ENCODE results near the gene NLRX1.
A peak's percentile ranks its signal among the peaks of the same experiment; 100 is the strongest.
"Not testable (repeated sequence)": the region's sequence is repeated elsewhere in the genome, so short reads cannot be mapped to it uniquely, and the experiment has no call there.

The NLRX1 gene

GRCh38 chr11:119201236-119201635 is 32.7 kb downstream of the NLRX1 start:
- H3K9me3 Mint-ChIP-seq; H3K27ac Mint-ChIP-seq; H3K36me3 Mint-ChIP-seq; H3K4me3 Mint-ChIP-seq; ATAC-seq (replicated peaks); H3K27me3 Mint-ChIP-seq; DNase-seq: not testable (repeated sequence)
- H3K4me1 Mint-ChIP-seq, result peaks cover 11 to 22% of the 10 kb centered on the region in 2 donors

- Mint-ChIP-seq H3K36me3 (peaks cover 0 to 4% of the 10 kb centered on the region in 2 donors), H3K27me3 (no peaks in the 10 kb centered on the region), H3K27ac (no peak overlapping the region), H3K9me3 (no peaks in the 10 kb centered on the region), H3K4me1 (peaks cover 10 to 20% of the 10 kb centered on the region in 2 donors), H3K4me3 (no peak overlapping the region)
- ATAC-seq (replicated peaks) (no peak), DNase-seq (no peak)
Measured at GRCh38 chr11:119202554-119202953, 34.0 kb downstream of the NLRX1 start.

GRCh38 chr11:119204066-119204465 is 35.5 kb downstream of the NLRX1 start:
- ATAC-seq (replicated peaks), result no peak
- no peak for DNase-seq
- Mint-ChIP-seq H3K27ac (no peak overlapping the region), H3K4me3 (no peak overlapping the region), H3K27me3 (no peaks in the 10 kb centered on the region), H3K36me3 (peaks cover 0 to 4% of the 10 kb centered on the region in 2 donors), H3K9me3 (no peaks in the 10 kb centered on the region), H3K4me1 (peaks cover 13 to 24% of the 10 kb centered on the region in 2 donors)

- no peak for ATAC-seq (replicated peaks)
Measured at GRCh38 chr11:119205080-119205479, 36.6 kb downstream of the NLRX1 start.

GRCh38 chr11:119205574-119206510 is 37.3 kb downstream of the NLRX1 start, which contains the start of gene CBL:
Gene CBL (plus strand): TSS chr11:119206339. CDS start chr11:119206418, 79 bp downstream.
- Mint-ChIP-seq H3K9me3 (no peaks in the 10 kb centered on the region), H3K36me3 (peaks cover 0 to 4% of the 10 kb centered on the region in 2 donors), H3K4me1 (peaks cover 14 to 24% of the 10 kb centered on the region in 2 donors), H3K27me3 (no peaks in the 10 kb centered on the region), H3K27ac (peak within 1 kb of the TSS; percentile 93), H3K4me3 (peak within 1 kb of the TSS; percentile 96 to 99)
- ATAC-seq (replicated peaks), result peak; percentile 87 to 90
- DNase-seq, result peak; percentile 85

More at GRCh38 chr11:119205080-119205479, 36.6 kb downstream of the NLRX1 start:
- peak overlapping the region; percentile 96 to 99 for H3K4me3 Mint-ChIP-seq
- H3K27me3 Mint-ChIP-seq, result no peaks in the 10 kb centered on the region
- H3K27ac Mint-ChIP-seq, result peak overlapping the region; percentile 21
- DNase-seq, result no peak
- peaks cover 14 to 24% of the 10 kb centered on the region in 2 donors for H3K4me1 Mint-ChIP-seq
- H3K9me3 Mint-ChIP-seq, result no peaks in the 10 kb centered on the region
- peaks cover 0 to 4% of the 10 kb centered on the region in 2 donors for H3K36me3 Mint-ChIP-seq

GRCh38 chr11:119206511-119207414 is 38.2 kb downstream of the NLRX1 start:
- H3K9me3 Mint-ChIP-seq, result no peaks in the 10 kb centered on the region
- ATAC-seq (replicated peaks) (peak; percentile 32 to 40), DNase-seq (peak; percentile 9)
- H3K4me1 Mint-ChIP-seq, result peaks cover 14 to 24% of the 10 kb centered on the region in 2 donors
- peaks cover 0 to 4% of the 10 kb centered on the region in 2 donors for H3K36me3 Mint-ChIP-seq
- H3K4me3 Mint-ChIP-seq, result peak overlapping the region; percentile 96 to 99
- peak overlapping the region; percentile 90 for H3K27ac Mint-ChIP-seq
- no peaks in the 10 kb centered on the region for H3K27me3 Mint-ChIP-seq

- Mint-ChIP-seq H3K4me3 (peak overlapping the region; percentile 96 to 99), H3K4me1 (peaks cover 14 to 24% of the 10 kb centered on the region in 2 donors), H3K36me3 (peaks cover 0 to 4% of the 10 kb centered on the region in 2 donors), H3K27me3 (no peaks in the 10 kb centered on the region), H3K9me3 (no peaks in the 10 kb centered on the region), H3K27ac (peak overlapping the region; percentile 70)
- no peak for DNase-seq
- no peak for ATAC-seq (replicated peaks)
Measured at GRCh38 chr11:119207415-119207960, 39.0 kb downstream of the NLRX1 start.

- Mint-ChIP-seq H3K36me3 (peaks cover 2 to 4% of the 10 kb centered on the region in 2 donors), H3K27me3 (no peaks in the 10 kb centered on the region), H3K9me3 (no peaks in the 10 kb centered on the region), H3K4me3 (no peak overlapping the region), H3K4me1 (peaks cover 16 to 24% of the 10 kb centered on the region in 2 donors), H3K27ac (no peak overlapping the region)
- ATAC-seq (replicated peaks), result no peak
- no peak for DNase-seq
Measured at GRCh38 chr11:119209186-119209585, 40.7 kb downstream of the NLRX1 start.

GRCh38 chr11:119210050-119210449 is 41.5 kb downstream of the NLRX1 start:
- H3K36me3 Mint-ChIP-seq, result peaks cover 2 to 4% of the 10 kb centered on the region in 2 donors
- peaks cover 14 to 23% of the 10 kb centered on the region in 2 donors for H3K4me1 Mint-ChIP-seq
- no peak overlapping the region for H3K27ac Mint-ChIP-seq
- H3K27me3 Mint-ChIP-seq, result no peaks in the 10 kb centered on the region
- no peak for ATAC-seq (replicated peaks)
- DNase-seq, result no peak
- H3K9me3 Mint-ChIP-seq, result no peaks in the 10 kb centered on the region
- no peak overlapping the region for H3K4me3 Mint-ChIP-seq

- ATAC-seq (replicated peaks), result peak; percentile 31 to 74
- no peak overlapping the region for H3K4me3 Mint-ChIP-seq
- H3K4me1 Mint-ChIP-seq, result peaks cover 6 to 32% of the 10 kb centered on the region in 2 donors
- no peaks in the 10 kb centered on the region for H3K27me3 Mint-ChIP-seq
- no peak overlapping the region for H3K27ac Mint-ChIP-seq
- DNase-seq, result no peak
- peaks cover 0 to 8% of the 10 kb centered on the region in 2 donors for H3K36me3 Mint-ChIP-seq
- H3K9me3 Mint-ChIP-seq, result no peaks in the 10 kb centered on the region
Measured at GRCh38 chr11:119218141-119218878, 49.8 kb downstream of the NLRX1 start.

- ATAC-seq (replicated peaks), result no peak
Measured at GRCh38 chr11:119222308-119222707, 53.8 kb downstream of the NLRX1 start.

GRCh38 chr11:119222891-119223290 is 54.4 kb downstream of the NLRX1 start:
- H3K4me3 Mint-ChIP-seq, result no peak overlapping the region
- peaks cover 20 to 40% of the 10 kb centered on the region in 2 donors for H3K4me1 Mint-ChIP-seq
- no peak for DNase-seq
- H3K36me3 Mint-ChIP-seq, result peaks cover 5 to 6% of the 10 kb centered on the region in 2 donors
- H3K27me3 Mint-ChIP-seq, result no peaks in the 10 kb centered on the region
- no peak for ATAC-seq (replicated peaks)
- H3K27ac Mint-ChIP-seq, result no peak overlapping the region
- H3K9me3 Mint-ChIP-seq, result no peaks in the 10 kb centered on the region

More at GRCh38 chr11:119222308-119222707, 53.8 kb downstream of the NLRX1 start:
- H3K9me3 Mint-ChIP-seq, result no peaks in the 10 kb centered on the region
- H3K36me3 Mint-ChIP-seq, result peaks cover 5 to 6% of the 10 kb centered on the region in 2 donors
- H3K27ac Mint-ChIP-seq, result no peak overlapping the region
- no peaks in the 10 kb centered on the region for H3K27me3 Mint-ChIP-seq
- DNase-seq, result no peak
- H3K4me1 Mint-ChIP-seq, result peaks cover 18 to 40% of the 10 kb centered on the region in 2 donors
- no peak overlapping the region for H3K4me3 Mint-ChIP-seq

- no peaks in the 10 kb centered on the region for H3K9me3 Mint-ChIP-seq
- no peaks in the 10 kb centered on the region for H3K27me3 Mint-ChIP-seq
- no peak overlapping the region for H3K4me3 Mint-ChIP-seq
- no peak overlapping the region for H3K27ac Mint-ChIP-seq
- peaks cover 8% of the 10 kb centered on the region in 2 donors for H3K36me3 Mint-ChIP-seq
- no peak for DNase-seq
- no peak for ATAC-seq (replicated peaks)
- H3K4me1 Mint-ChIP-seq, result peaks cover 17 to 43% of the 10 kb centered on the region in 2 donors
Measured at GRCh38 chr11:119223856-119224255, 55.3 kb downstream of the NLRX1 start.

Measured in stimulated activated naive B cell treated with anti-CD40 and anti-IgM and Interleukin-4, amounts not matched to agents 10 μg/mL and 1 μg/mL and 100 μg/mL, for 72 hours (primary cell).